Loucy (cell line): ENCODE measurements around the gene PLXNA2.

ENCODE experiments used
- H2AFZ ChIP-seq: fragments of 200-600 bp; sonication (generic); 2 replicates; pipeline ENCODE4 v1.6.0; 2016; ENCODE audit warnings: antibody characterized with exemption, mild to moderate bottlenecking, low read length, moderate library complexity
- H3F3A ChIP-seq: fragments of 200-600 bp; 2 replicates; pipeline ENCODE4 v1.6.0; 2016; ENCODE audit warnings: antibody characterized with exemption, low read depth, mild to moderate bottlenecking
- H3K27me3 ChIP-seq: fragments of 200-600 bp; sonication (generic); 2 replicates; pipeline ENCODE4 v1.6.1; 2014; ENCODE audit warnings: low read length, mild to moderate bottlenecking; ENCODE audit not compliant: insufficient read depth, poor library complexity, severe bottlenecking
- H3K36me3 ChIP-seq: fragments of 200-600 bp; sonication (generic); 2 replicates; pipeline ENCODE4 v1.6.1; 2016; ENCODE audit warnings: low read length; ENCODE audit not compliant: insufficient read depth
- H3K4me1 ChIP-seq: fragments of 200-600 bp; sonication (generic); 2 replicates; pipeline ENCODE4 v1.5.1; 2014; ENCODE audit warnings: low read length, mild to moderate bottlenecking; ENCODE audit not compliant: insufficient read depth, poor library complexity, severe bottlenecking
- H3K4me2 ChIP-seq: fragments of 200-600 bp; sonication (generic); 2 replicates; pipeline ENCODE4 v1.6.0; 2014; ENCODE audit warnings: antibody characterized with exemption, low read length, low read depth, mild to moderate bottlenecking; ENCODE audit not compliant: poor library complexity, severe bottlenecking
- H3K4me3 ChIP-seq: fragments of 200-600 bp; sonication (generic); 2 replicates; pipeline ENCODE4 v1.5.1; 2014; ENCODE audit warnings: low read length, mild to moderate bottlenecking, mixed read lengths; ENCODE audit not compliant: poor library complexity, severe bottlenecking
- H3K79me2 ChIP-seq: fragments of 200-600 bp; sonication (generic); 2 replicates; pipeline ENCODE4 v1.6.1; 2014; ENCODE audit warnings: low read length; ENCODE audit not compliant: insufficient read depth
- H3K9ac ChIP-seq: fragments of 200-600 bp; sonication (generic); 2 replicates; pipeline ENCODE4 v1.6.0; 2014; ENCODE audit warnings: mild to moderate bottlenecking, low read depth, low read length, moderate library complexity; ENCODE audit not compliant: poor library complexity, severe bottlenecking
- H3K9me2 ChIP-seq: fragments of 200-600 bp; sonication (generic); replicated peaks from 2 replicates; pipeline ENCODE4 v1.6.1; 2016; ENCODE audit warnings: low read depth, low read length, mixed read lengths
- H3K9me3 ChIP-seq: fragments of 200-600 bp; sonication (generic); 2 replicates; pipeline ENCODE4 v1.6.1; 2014; ENCODE audit warnings: mild to moderate bottlenecking, antibody characterized with exemption, low read length, low read depth; ENCODE audit not compliant: insufficient read depth
- H4K20me1 ChIP-seq: fragments of 200-600 bp; sonication (generic); 2 replicates; pipeline ENCODE4 v1.6.0; 2014; ENCODE audit warnings: antibody characterized with exemption, low read length, mild to moderate bottlenecking; ENCODE audit not compliant: insufficient read depth, poor library complexity, severe bottlenecking
- CTCF ChIP-seq: fragments of 200-600 bp; sonication (generic); conservative IDR thresholded peaks from 2 replicates; pipeline ENCODE4 v1.5.1; 2014; ENCODE audit warnings: mild to moderate bottlenecking, antibody characterized with exemption, low read length
- EZH2phosphoT487 ChIP-seq: fragments of 200-600 bp; IDR thresholded peaks from 2 replicates; pipeline ENCODE4 v1.6.1; 2018; ENCODE audit warnings: antibody characterized with exemption, mild to moderate bottlenecking, moderate library complexity, borderline replicate concordance

Gene PLXNA2

GRCh38 chr1:208243527-208243966, 637 bp downstream of the PLXNA2 start:
- Histone ChIP-seq H3K27me3 (peaks cover 29% of the 10 kb centered on the region), H3K9ac (peak overlapping the region; percentile 34), H2AFZ (peak overlapping the region; percentile 79; the same call in 1 of the 2 replicates)

GRCh38 chr1:208242941-208243526, 1.1 kb downstream of the PLXNA2 start:
- H3K9me3 ChIP-seq: no peaks in the 10 kb centered on the region
- peak overlapping the region; percentile 76 for H3K4me3 ChIP-seq
- H3F3A ChIP-seq: no peaks in the 10 kb centered on the region
- H3K27me3 ChIP-seq: peaks cover 29% of the 10 kb centered on the region
- no peaks in the 10 kb centered on the region for H3K36me3 ChIP-seq
- peaks cover 15% of the 10 kb centered on the region for H3K4me1 ChIP-seq
- no peaks in the 10 kb centered on the region for H4K20me1 ChIP-seq
- no peak overlapping the region for H3K9ac ChIP-seq
- no peaks in the 10 kb centered on the region for H3K9me2 ChIP-seq
- no peaks in the 10 kb centered on the region for H3K79me2 ChIP-seq
- no peak for TF ChIP-seq EZH2phosphoT487
- no peak for TF ChIP-seq CTCF
- H2AFZ ChIP-seq: no peak overlapping the region
- peak overlapping the region; percentile 89 for H3K4me2 ChIP-seq

More at GRCh38 chr1:208243527-208243966, 637 bp downstream of the PLXNA2 start:
- H3K79me2 ChIP-seq: no peaks in the 10 kb centered on the region
- H3K4me3 ChIP-seq: peak overlapping the region; percentile 76
- peaks cover 15% of the 10 kb centered on the region for H3K4me1 ChIP-seq
- H3K9me2 ChIP-seq: no peaks in the 10 kb centered on the region
- no peaks in the 10 kb centered on the region for H3K9me3 ChIP-seq
- H3K4me2 ChIP-seq: peak overlapping the region; percentile 89
- no peaks in the 10 kb centered on the region for H4K20me1 ChIP-seq
- TF ChIP-seq EZH2phosphoT487 (no peak), CTCF (no peak)
- H3F3A ChIP-seq: no peaks in the 10 kb centered on the region
- no peaks in the 10 kb centered on the region for H3K36me3 ChIP-seq

DNA sequence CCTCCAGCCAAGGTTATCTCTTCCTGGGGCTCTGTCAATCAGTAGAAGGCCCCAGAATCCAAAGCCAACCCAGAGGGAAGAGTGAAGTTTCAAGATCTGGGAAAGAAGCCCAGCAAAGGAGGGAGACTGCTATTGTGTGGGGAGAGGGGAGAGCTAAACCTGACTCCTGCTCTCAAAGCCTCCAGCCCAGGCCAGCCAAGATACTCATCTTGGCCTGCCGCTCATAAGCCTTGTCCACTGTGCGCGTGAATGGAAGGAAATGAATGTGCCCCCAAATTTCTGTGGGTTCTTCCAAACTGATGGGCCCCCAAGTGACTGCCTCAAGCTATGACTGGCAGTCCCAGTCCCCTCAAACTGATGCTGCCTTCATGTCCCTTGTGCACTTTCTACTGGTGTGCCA, 2.0 kb downstream of the PLXNA2 start:
- Histone ChIP-seq H3K4me1 (peaks cover 15% of the 10 kb centered on the region), H3K9me3 (no peaks in the 10 kb centered on the region), H3K4me2 (no peak overlapping the region), H3K4me3 (no peak overlapping the region), H3F3A (no peaks in the 10 kb centered on the region), H3K27me3 (peaks cover 29% of the 10 kb centered on the region), H2AFZ (no peak overlapping the region), H3K36me3 (no peaks in the 10 kb centered on the region), H4K20me1 (no peaks in the 10 kb centered on the region), H3K9me2 (no peaks in the 10 kb centered on the region), H3K79me2 (no peaks in the 10 kb centered on the region), H3K9ac (no peak overlapping the region)
- TF ChIP-seq CTCF: no peak
- TF ChIP-seq EZH2phosphoT487: no peak
